ENCODE results near the gene EPHB3. TPM values are rescaled to one million over a fixed set of nuclear protein-coding genes. Genes with fewer than 3 reads are reported as not detected.

Gene EPHB3
- 0.15 and 0.17 TPM in 2 replicates for total RNA-seq

DNA sequence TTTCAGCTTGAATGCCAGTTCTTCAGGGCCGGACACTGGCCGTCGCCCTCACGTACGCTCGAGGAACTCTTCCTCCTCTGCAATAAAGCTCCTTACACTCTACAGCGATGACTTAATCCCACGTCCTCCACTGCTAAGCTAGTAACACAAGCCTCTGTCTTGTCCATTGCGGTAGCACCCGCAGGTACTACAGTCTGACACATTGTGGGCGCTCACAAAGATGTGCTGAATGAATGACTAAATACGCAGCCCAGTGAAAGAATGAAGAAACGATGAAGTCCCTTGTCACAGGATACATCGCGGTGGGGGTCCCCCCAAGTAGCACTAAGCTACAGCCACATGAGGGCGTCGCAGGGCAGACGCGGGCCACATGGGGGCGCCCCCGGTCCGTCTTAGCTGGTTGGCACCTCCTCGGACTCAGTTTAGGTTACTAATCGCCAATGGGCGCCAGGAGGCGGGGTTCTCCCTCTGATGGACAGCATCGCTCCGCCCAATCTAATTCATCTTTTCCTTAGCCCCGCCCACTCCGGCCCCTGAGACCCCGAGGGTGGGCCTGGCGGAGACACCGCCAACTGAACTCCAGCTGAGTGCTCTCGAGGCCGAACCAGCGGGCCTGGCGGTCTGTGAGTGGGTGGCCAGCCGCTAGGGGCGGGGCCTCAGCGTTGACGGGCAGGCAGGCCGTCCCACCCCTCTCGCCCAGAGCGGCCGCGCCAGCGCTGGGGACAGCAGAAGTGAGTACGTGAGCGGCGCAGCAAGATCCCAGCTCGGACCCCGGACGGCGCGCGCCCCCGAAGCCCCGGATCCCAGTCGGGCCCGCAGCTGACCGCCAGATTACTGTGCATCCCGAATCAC lies at the start of gene EPHB3:
TSS of gene EPHB3 (plus strand) at position 725 of the 852 bp plus-strand sequence. CDS start 451 bp downstream, outside the sequence.
- DNase-seq (ENCODE audit: low read depth): peak; percentile 91

DNA sequence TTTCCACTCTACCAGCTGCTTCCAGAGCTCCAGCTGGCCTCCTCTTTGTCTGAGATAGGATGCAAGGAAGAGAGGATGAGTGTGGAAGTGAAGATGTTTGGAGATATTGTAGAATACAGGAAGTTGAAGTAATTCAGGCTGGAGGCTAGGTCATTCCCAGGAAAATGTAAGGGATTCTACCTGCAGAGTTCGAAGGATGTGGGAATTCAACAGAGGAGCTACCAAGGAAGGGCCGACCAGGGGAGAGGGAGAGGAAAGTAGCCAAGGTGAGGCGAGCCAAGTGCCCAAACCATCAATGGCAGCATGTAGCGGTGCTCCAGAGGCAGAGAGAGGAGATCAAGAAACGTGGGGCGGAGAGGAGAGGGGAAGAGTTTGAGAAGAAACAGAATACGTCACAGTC lies 49.0 kb upstream of the EPHB3 start:
- no peak for DNase-seq (ENCODE audit: low read depth)

DNA sequence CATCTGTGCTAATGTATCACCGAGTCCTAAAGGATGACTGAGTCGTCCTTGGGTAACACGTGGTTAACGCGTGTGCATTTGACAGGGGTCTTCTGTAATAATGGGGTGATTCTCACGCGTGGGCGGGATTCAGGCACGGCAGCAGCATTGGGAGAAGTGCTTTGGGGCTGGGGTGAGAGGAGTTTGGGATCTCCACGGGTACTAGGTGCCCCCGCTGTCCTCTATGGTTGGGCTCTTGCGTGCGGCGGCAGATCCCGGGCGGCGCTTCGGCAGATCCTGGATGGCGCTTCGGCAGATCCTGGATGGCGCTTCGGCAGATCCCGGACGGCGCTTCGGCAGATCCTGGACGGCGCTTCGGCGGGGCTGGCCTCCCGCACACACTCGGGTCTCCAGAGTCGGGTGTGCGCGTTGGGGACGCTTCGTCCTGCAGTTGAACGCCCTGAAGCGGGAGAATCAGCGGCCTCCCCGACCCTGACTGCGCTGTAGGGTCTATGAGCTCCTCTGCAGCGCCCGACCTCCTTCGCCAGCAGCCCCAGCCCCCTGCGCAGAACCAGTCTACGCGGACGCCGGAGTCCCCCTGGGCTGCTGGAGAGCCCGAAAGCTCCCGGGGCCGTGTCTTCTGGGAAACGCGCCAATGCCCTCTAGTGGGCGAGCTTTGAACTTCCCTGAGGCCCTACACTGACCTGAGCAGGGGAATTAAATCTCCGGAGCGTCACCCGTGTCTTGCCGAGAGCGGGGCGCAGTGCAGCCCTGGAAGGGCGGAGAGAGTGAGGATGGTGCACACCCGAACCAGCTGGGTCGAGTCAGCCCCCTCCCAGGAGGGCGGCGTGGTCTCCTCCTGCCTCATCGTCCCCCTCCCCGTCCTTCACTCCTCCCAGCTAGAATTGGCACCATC lies 48.1 kb upstream of the EPHB3 start:
- peak; percentile 54 for DNase-seq (ENCODE audit: low read depth)

DNA sequence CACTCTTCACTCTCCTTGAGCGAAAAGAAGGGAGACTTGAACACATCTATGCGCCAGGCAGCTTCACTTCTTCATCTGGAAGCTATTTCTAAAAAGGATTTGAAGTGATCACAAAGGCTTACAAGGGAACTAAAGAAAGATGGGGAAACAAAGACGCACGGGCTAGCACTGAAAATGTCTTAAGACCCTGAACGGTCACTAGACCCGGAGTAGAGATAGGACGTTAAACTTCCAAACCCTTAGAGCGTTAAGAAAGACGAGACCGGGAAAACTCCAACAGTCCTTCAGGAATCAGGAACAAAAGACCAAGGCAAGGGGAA lies 47.5 kb upstream of the EPHB3 start:
- no peak for DNase-seq (ENCODE audit: low read depth)

DNA sequence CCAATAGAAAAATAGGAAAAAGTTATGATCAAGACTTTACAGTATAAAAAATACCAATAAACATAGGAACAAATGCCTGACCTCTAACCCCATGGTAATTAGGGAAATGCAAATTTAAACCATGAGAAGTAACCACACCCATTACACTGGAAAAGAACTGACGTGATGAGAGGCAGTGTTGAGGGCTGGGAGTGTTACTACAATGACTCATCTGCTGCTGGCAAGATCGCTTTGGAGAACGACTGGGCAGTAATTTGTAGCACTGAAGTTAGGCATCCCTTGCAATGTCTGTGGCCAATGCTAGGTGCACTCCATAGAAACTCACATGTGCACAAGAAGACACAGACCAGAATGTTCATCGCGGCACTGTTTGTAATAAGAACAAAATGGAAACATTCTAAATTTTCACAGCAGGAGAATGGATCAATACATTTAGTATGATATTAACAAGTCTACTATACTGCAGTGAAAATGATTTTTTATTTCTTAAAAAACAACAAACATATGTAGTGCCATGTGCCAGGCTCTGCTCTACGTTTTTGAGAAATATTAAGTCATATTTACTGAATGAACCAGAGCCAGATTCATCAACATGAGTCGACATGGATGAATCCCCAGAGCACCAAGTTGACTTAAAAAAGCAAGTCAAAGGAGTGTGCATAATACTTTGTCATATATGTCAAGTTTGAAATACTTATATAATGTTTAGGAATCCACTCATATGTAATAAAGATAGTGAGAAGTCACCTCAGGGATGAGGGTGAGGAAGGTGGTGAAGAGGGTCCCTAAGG lies 37.6 kb upstream of the EPHB3 start:
- DNase-seq (ENCODE audit: low read depth): peak; percentile 57

DNA sequence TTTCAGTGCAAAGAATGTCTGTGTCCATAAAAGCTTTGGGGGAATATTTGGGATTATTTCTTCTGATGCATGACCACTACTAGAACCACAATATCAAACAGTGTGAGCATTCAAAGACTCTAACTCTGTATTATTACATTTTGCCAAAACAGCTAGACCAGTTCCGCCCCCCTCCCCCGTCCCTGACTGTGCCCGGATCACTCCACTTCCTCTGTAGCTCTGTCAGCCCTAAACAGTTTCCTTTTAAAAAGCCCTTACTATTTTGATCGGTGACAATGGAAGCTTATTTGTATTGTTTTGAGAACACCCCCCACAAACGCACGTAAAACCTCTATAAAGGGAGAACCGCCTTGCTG lies 36.6 kb upstream of the EPHB3 start:
- no peak for DNase-seq (ENCODE audit: low read depth)

DNA sequence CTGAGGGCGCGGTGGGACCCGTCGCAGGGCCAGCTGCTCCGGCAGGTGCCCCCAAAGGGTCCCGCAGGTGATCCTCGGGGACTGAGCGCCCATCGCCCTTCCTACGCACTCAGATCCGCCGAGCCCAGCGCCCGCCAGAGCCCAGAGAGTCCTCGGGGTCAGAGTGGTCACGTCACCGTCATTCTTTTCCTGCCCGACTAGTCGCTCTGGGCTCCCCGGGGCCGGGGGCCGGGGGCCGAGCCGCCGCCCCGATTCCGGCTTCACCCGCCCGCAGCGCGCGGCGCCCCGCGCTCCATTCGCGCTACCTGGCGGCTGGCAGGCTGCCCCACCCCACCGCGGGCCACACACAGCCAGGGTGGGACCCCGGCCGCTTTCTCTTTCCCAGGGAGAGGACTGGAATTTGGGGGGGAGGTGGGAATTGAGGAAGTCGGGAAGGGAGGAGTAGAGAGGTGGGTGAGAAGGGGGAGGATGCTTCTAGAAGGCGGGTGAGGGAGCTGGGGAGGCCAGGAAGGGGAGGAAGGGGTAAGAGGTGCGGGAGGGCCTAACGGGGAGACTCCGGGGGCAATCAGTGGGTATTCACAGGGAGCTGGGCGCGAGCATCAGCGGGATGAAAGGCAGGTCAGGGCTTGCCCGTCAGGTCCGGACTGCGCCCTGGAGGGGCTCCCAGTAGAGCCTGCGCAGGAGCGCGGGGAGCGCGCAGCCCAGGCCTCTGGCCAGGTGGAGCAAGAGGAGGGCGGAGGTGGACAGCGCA lies 36.1 kb upstream of the EPHB3 start:
- no peak for DNase-seq (ENCODE audit: low read depth)

DNA sequence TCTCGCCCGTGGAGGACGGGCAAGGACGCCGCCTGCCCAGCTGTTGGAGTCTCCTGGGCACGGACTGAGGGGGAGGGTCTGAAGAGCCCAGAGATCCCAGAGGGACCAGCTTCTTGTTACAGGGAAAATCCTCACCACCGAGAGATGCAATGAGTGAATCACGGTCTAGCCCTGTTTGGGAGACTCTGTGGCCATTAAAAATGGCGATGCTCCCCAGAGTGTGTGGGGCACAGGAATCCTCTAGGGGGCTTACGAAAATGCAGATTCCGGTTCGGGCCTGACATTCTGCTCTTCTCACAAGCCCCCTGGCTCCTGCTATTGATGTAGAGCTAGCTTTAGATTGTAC lies 35.5 kb upstream of the EPHB3 start:
- no peak for DNase-seq (ENCODE audit: low read depth)

DNA sequence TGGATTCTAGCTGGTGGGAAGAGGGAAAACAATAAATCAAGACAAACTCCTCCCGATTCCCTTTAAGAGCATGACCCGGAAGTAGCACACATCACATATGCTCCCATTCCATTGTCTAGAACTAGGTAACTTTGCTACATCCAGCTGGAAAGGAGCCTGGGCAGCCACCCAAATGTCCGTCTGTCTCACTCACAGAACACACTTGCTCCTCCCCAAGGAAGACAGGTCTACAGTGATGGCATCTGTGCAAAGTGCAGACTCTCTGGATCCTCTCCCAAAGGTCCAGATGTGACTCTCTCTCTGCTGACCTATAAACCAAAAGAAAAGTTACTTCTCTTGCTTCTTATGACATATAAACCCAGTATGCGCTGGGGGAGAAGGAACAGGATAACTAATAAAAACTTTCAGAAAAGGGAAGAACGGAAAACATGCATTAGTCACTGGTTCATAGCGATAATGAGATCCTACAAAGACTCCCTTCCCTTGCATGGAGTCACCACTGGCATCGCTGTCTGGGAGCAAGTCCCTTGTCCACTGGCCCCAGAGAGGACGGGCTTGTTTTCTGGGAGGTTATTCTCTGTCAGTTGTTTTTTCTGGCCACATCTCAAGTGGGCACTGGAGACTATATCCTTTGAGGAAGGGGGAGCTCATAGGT lies 29.8 kb upstream of the EPHB3 start:
- DNase-seq (ENCODE audit: low read depth): no peak

DNA sequence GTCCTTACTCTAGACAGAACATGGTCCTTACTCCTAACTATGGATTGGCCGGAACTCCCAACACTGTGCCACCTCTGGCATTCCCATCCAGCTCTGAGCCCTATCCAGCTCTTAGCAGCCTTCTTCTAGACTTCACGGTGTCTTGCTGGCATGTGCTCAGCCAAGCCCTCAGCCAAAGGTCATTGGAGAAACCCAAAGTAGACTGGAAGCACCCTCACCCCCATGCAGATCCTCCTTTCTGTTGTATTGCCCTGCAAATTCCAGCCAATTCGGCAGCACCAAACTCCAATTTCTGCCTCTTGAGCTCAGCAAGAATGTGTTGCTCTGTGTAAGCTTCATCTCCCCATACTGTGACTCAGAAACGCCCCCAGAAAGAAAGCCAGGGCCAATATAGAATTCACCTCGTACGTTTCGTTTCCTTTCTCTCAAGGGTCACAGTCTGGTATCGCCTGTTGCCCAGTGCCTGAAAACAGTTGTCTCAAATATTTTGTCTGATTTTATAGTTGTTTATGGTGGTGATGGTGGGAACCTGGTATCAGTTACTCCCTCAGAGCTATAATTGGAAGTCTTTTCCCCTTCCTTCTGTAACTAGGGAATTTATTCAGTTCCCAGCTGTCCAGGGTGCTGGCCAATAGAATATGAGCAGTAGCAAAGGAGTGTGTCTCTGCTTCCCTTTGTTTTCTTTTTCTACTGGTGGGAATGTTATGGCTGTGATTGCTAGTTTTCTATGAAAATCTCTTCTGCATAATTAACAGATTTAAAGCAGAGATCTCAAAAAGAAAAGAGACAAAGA lies 28.4 kb upstream of the EPHB3 start:
- DNase-seq (ENCODE audit: low read depth): no peak

DNA sequence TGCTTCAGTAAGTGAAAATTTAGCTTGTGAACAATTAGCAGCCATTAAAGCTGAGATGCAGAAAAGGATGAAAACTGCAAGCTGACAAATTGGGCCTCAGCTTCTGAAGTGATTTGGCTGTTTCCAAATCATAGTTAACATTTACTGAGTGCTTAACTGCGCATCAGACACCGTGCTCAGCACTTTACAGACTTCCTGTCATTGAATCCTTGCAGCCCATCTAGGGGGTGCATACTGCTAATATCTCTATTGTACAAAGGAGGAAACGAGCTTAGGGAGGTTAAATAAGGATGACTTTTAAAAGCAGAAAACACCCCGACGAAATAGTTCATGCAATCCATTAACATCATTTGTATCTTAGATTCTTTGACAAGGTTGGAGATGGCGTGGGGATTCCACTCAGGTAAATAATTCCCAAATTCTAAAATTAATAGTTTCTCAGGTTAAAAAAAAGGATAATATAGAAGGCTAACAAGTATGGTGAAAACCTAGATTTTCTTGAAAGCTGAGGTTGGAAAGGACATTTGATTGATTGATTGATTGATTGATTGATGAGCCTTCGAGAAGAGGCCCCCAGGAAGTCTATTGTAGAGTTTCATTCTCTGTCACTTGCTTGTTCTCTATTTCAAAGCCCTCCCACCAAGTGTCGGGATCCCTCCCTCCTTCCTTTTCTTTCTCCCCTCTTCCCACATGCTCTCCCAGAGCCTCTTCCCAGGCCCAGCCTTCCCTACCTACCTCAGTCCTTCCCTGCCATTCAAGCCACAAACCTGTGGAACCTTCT lies 23.5 kb upstream of the EPHB3 start:
- DNase-seq (ENCODE audit: low read depth): no peak

DNA sequence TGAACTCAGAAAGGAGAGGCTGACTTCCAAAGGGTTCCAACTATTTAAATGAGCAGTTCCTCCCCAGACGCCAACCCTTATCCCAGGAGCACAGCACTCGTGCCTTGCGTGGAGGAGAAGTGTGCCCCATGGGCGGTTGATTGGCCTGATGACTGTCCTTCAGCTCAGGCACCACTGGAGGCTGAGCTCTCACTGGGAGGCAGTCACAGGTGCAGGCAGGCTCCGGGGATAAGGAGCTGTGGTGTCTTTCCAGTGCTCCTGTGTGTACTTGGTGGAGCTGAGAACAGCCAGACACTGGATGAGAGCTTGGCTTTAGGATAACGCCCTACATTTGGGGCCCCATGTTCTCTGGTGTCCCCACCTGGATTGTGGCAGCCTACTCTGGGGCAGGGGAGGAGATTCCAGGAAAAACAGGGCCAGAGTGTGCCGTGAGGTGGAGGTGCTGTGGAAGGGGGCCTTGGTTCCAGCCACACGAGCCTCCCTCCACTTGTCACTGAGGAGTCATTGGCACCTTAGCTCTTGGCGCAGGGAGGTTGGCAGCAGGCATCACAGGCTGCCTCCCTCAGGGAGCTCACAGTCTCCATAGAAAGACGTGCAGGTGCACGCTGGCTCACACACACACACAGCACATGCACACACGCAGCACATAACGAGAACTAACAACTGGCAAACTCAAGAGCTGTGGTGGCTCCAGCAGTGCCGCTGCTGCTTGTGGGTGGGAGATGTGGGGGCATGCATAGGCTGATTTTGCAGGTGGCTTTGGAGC lies 22.7 kb upstream of the EPHB3 start:
- DNase-seq (ENCODE audit: low read depth): no peak

DNA sequence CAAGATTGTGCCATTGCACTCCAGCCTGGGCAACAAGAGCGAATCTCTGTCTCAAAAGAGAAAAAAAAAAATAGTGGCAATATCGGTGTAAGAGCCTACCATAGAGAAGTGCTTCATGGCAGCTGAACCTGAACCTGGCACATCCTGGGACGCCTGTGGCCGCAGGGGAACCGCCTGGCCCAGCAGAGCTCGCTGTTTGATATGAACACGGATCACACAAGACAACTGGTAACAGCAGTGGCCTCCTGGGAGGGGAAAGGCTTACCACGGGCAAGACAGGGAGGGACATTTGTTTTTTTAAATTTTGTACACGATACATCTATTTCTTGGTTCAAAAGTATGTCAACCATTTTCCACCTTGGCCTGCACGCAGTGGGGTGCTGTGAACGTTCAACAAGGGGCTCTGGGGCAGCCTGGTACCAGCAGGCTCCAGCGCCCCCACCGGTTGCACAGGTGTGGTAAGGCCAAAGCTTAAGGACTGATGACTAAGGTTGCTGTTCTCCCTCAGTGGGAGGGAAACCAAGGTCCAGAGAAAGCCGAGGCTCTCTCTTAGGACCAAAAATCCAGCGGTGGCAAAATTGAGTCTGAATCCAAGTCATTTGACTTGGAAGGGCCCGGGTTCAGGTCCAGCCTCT lies 21.7 kb upstream of the EPHB3 start:
- DNase-seq (ENCODE audit: low read depth): no peak

DNA sequence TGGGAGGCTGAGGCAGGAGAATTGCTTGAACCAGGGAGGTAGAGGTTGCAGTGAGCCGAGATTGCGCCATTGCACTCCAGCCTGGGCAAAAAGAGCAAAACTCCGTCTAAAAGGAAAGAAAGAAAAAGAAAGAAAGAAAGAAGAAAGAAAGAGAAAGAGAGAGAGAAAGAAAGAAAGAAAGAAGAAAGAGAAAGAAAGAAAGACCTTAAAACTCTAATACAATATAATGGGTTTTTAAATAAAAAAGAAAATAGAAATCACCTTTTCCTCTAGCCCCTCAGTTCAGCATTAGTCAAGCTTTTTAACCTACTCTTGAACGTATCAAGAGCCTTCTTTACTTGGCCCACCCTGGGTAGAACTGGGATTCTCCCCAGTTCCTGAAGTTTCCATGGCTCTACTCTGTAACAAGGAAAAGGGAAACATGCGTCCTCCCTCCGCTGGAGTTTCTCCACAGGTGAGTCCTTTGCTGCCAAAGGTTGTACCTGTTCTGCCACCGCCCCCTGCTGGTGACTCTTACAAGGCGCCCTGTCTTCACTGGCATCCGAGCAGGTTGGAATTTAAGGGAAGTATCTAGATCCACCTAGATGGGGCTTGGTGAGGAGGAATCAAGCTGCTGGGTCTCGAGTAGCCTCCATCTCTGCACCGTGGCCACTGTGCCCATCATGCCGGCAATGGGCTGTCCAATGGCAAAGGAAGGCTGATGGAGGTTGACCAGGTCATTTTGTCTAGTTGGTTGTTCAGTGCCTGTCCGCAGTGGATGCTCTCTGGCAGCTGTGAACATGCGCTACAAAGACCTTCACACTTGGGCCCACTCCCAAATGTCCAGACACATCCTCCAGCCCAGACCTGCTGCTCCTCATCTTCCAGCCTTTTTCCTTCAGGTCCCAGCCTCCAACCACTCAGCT lies 20.6 kb upstream of the EPHB3 start:
- DNase-seq (ENCODE audit: low read depth): peak; percentile 48

DNA sequence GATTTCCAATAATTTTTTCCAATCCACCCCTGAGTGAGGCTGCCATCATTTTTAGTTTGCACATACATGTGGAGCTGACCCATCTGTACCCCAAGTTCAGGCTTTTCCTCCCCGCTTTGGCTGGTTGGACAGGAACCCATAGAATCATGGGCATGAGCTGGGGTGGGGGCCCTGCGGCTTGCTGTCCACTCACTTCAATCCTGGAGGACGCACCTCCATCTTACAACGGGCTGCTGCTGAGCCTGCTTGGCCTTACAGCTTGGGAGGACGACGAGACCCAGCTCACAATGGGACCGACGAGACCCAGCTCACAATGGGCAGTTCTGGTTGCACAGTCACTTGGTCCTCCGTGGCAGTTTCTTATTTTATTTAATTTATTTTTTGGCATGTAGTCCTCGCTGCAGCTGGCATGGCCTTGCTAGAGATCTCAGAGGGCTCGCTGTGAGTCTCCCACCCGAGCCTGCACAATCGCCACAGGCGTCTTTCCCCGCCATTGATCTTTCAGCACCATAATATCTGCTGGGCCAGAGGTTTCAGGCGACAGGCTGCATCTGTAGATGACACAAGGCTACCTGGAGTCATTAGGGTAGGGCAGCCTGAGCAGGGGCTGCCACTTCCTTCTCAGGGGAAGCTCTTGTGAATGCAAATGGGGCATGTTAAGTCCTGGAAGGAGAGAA lies 19.6 kb upstream of the EPHB3 start:
- no peak for DNase-seq (ENCODE audit: low read depth)

DNA sequence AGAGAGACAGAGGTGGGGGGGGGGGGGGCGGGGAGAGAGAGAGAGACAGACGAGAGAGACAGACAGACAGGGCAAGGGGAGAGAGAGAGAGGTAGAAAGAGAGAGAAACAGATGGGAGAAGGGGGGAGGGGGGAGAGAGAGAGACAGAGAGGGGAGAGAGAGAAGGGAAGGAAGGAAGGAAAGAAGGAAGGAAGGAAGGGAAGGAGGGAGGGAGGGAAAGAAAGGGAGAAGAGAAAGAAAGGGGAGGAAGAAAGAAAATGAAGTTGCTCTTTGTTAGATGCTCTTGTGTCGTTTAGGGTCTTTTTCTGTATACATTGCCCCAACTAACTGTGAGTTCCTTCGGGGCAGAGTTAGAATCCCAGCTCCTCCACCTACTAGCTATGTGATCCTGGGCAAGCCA lies 19.0 kb upstream of the EPHB3 start:
- no peak for DNase-seq (ENCODE audit: low read depth)

DNA sequence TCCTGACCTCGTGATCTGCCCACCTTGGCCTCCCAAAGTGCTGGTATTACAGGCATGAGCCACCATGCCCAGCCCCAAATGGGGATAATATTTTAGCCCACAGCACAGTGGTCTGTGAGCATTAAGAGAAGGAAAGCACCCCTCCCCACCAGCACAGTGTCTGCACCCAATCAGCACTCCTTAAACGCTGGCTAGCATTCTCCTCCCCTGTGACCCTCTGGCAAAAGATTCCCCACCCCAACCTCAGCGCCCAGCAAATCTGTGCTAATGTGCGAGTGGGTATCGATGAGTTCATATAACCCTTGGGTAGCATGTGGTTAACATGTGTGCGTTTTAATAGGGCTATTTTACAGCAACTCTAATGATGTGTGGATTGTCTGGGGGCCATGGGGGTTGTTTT lies 18.3 kb upstream of the EPHB3 start:
- no peak for DNase-seq (ENCODE audit: low read depth)
